Measurements from ENCODE around the gene KPNA2. TPM values are rescaled to one million over a fixed set of nuclear protein-coding genes. Genes with fewer than 3 reads are reported as not detected.

KPNA2 gene
- total RNA-seq, 1 donor from 2014 or later: 104 TPM

DNA sequence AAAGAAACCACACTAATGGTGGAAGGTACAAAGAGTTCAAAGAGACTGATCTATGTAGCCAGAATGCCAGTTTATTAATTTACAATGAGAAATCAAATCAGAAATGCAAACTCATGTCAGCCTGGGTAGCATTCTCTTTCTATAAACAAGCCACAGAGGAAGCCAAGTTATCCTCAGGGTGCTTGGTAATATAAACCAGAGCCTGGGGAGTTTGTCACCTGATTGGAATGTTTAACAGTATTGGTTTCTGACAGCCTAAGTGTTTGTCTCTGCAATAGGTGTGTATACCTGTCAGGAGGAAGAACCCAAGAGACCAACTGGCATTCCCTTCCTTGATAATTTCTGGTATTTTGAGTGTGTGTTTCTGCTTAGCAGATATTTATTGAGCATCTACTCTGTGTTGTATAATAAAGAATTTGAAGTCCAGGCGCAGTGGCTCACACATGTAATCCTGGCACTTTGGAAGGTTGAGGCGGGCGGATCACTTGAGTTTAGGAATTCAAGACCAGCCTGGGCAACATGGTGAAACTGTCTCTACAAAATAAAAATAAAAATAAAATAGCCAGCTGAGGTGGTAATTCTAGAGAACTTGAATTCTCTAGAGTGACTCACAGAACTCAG lies 36.1 kb upstream of the KPNA2 start:
- no peak overlapping the region for H3K4me3 Mint-ChIP-seq (ENCODE audit: unreplicated experiment)
- peaks cover 14% of the 10 kb centered on the region for H3K4me1 Mint-ChIP-seq (ENCODE audit: unreplicated experiment)
- H3K27me3 Mint-ChIP-seq (ENCODE audit: unreplicated experiment): peaks cover 6% of the 10 kb centered on the region
- TF ChIP-seq CTCF (IDR thresholded peaks at IDR 0.05; ENCODE audit: unreplicated experiment): no peak
- no peak for DNase-seq (ENCODE audit: low spot score)
- H3K36me3 Mint-ChIP-seq (ENCODE audit: low read depth, unreplicated experiment): no peaks in the 10 kb centered on the region
- no peak overlapping the region for H3K27ac Mint-ChIP-seq (ENCODE audit: unreplicated experiment)
- no peaks in the 10 kb centered on the region for H3K9me3 Mint-ChIP-seq (ENCODE audit: unreplicated experiment)

GRCh38 chr17:68004201-68004600 lies 31.3 kb upstream of the KPNA2 start:
- DNase-seq (ENCODE audit: low spot score): no peak

DNA sequence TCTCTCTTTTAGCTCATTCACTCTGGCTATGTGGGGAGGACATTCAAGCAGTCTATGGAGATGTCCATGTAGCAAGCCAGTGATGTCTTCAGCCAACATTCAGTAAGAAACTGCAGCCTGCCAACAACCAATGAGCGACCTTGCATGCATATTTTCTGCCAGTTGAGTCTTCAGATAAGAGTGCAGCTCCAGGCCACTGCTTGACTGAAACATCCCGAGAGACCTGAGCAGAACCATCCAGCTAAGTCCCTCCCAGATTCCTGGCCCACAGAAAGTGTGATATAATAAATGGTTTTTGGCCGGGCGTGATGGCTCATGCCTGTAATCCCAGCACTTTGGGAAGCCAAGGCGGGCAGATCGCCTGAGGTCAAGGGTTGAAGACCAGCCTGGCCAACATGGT lies 28.7 kb upstream of the KPNA2 start:
- H3K36me3 Mint-ChIP-seq (ENCODE audit: low read depth, unreplicated experiment): no peaks in the 10 kb centered on the region
- no peak for DNase-seq (ENCODE audit: low spot score)
- H3K27me3 Mint-ChIP-seq (ENCODE audit: unreplicated experiment): peaks cover 1% of the 10 kb centered on the region
- no peaks in the 10 kb centered on the region for H3K9me3 Mint-ChIP-seq (ENCODE audit: unreplicated experiment)
- TF ChIP-seq CTCF (IDR thresholded peaks at IDR 0.05; ENCODE audit: unreplicated experiment): no peak
- H3K4me3 Mint-ChIP-seq (ENCODE audit: unreplicated experiment): no peak overlapping the region
- no peaks in the 10 kb centered on the region for H3K4me1 Mint-ChIP-seq (ENCODE audit: unreplicated experiment)
- H3K27ac Mint-ChIP-seq (ENCODE audit: unreplicated experiment): no peak overlapping the region

More at GRCh38 chr17:68004201-68004600, 31.3 kb upstream of the KPNA2 start:
- no peaks in the 10 kb centered on the region for H3K9me3 Mint-ChIP-seq (ENCODE audit: unreplicated experiment)
- no peaks in the 10 kb centered on the region for H3K27me3 Mint-ChIP-seq (ENCODE audit: unreplicated experiment)
- H3K4me3 Mint-ChIP-seq (ENCODE audit: unreplicated experiment): no peak overlapping the region
- no peaks in the 10 kb centered on the region for H3K36me3 Mint-ChIP-seq (ENCODE audit: low read depth, unreplicated experiment)
- no peaks in the 10 kb centered on the region for H3K4me1 Mint-ChIP-seq (ENCODE audit: unreplicated experiment)
- TF ChIP-seq CTCF (IDR thresholded peaks at IDR 0.05; ENCODE audit: unreplicated experiment): no peak
- no peak overlapping the region for H3K27ac Mint-ChIP-seq (ENCODE audit: unreplicated experiment)

DNA sequence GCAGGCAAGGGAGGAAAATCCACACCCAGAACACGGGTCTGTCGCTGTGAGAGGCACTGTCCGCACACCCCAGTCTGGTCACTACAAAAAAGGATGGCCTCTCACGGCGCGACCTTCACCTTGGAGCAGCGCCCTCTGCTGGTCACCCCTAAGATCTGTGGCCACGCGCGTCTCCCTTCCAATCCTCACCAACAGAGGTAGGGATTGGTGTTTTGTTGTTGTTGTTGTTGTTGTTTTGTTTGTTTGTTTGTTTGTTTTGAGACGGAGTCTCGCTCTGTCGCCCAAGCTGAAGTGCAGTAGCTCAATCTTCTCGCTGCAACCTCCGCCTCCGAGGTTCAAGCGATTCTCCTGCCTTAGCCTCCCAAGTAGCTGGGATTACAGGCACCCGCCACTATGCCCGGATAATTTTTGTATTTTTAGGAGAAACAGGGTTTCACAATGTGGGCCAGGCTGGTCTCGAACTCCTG lies 24.3 kb upstream of the KPNA2 start:
- Mint-ChIP-seq H3K27me3 (ENCODE audit: unreplicated experiment) (peaks cover 5% of the 10 kb centered on the region), H3K4me3 (ENCODE audit: unreplicated experiment) (no peak overlapping the region), H3K36me3 (ENCODE audit: low read depth, unreplicated experiment) (no peaks in the 10 kb centered on the region), H3K9me3 (ENCODE audit: unreplicated experiment) (no peaks in the 10 kb centered on the region), H3K4me1 (ENCODE audit: unreplicated experiment) (peaks cover 10% of the 10 kb centered on the region), H3K27ac (ENCODE audit: unreplicated experiment) (no peak overlapping the region)
- peak; percentile 70 for DNase-seq (ENCODE audit: low spot score)
- TF ChIP-seq CTCF (IDR thresholded peaks at IDR 0.05; ENCODE audit: unreplicated experiment): peak; percentile 72

DNA sequence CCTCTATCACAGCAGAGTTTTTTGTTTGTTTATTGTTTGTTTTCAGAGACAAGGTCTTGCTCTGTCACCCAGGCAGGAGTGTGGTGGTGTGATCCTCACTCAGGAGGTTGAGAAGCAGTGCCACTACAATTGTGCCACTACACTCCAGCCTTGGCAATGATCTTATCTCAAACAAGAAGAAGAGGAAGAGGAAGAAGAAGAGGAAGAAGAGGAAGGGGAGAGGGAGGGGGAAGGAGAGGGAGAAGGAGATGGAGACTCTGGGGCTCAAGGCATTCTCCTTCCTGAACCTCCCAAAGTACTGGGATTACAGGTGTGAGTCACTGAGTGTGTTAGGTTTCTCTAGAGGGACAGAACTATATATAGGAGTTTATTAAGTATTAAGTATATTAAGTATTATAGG lies 22.1 kb upstream of the KPNA2 start:
- no peak for TF ChIP-seq CTCF (IDR thresholded peaks at IDR 0.05; ENCODE audit: unreplicated experiment)
- Mint-ChIP-seq H3K36me3 (ENCODE audit: low read depth, unreplicated experiment) (no peaks in the 10 kb centered on the region), H3K27ac (ENCODE audit: unreplicated experiment) (no peak overlapping the region), H3K4me3 (ENCODE audit: unreplicated experiment) (no peak overlapping the region), H3K4me1 (ENCODE audit: unreplicated experiment) (peaks cover 10% of the 10 kb centered on the region), H3K27me3 (ENCODE audit: unreplicated experiment) (peaks cover 5% of the 10 kb centered on the region), H3K9me3 (ENCODE audit: unreplicated experiment) (no peaks in the 10 kb centered on the region)
- no peak for DNase-seq (ENCODE audit: low spot score)
